Epithelial cell of proximal tubule (primary cell): ENCODE measurements around the gene NPIPA8. TPM values are rescaled to one million over a fixed set of nuclear protein-coding genes. Genes with fewer than 3 reads are reported as not detected.
"Not testable (repeated sequence)": the region's sequence is repeated elsewhere in the genome, so short reads cannot be mapped to it uniquely, and the experiment has no call there.

Experiments used
- DNase-seq: peaks from one replicate; pipeline ENCODE4 v3.0.0-alpha.2; 2011; ENCODE audit warnings: low read depth
- H3K4me3 ChIP-seq: 2 replicates; pipeline ENCODE4 v1.5.1; 2011; ENCODE audit warnings: low read depth, mild to moderate bottlenecking, low read length
- total RNA-seq: library from RNA; depleted of rRNA; stranded (reverse); fragments of >200 nt; gene quantifications from 2 replicates; pipeline ENCODE4 v1.2.3, GENCODE V29; 2015

NPIPA8 gene
- not detected in 2 replicates for total RNA-seq

DNA sequence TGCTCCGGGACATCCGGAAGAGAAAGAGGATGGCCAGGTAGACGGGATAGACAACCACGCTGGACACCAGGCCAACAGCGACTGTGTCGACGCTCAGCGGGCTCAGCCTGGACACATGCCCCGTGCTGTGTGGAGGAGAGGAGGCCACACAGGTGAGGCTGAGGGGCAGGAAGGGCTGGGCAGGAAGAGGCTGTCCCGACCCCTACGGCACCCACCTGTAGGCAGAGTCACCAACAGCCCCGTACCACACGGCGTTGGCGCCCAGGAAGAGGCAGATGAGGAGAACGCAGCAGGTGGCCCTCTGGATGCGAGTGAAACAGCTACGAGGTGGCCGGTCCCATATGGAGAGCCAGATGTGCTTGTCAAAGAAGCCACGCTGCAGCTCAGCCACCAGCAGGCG, at the start of gene NPIPA8:
Gene NPIPA8, minus strand, starts transcription at position 101 of the 400 bp plus-strand sequence. CDS start 4,074 bp downstream, outside the sequence.
- H3K4me3 ChIP-seq, DNase-seq: not testable (repeated sequence)

DNA sequence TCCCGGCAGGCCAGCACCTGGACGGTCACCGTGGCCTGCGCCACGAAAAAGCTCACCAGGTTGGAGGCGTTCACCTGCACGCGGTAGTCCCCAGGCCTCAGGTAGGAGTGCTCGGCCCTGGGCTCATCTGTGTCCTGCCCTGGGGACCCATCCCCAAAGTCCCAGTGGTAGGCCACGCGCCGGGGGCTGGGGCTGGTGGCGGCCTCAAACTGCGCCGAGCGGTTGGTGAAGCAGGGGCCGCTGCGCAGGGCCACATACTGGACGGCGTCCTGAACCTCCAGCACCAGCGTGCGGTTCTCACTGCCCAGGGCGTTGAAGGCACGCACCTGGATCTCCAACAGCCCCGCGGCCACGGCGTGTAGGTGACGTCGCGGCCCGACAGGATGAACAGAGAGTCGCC, 48.7 kb upstream of the NPIPA8 start:
- DNase-seq, H3K4me3 ChIP-seq: not testable (repeated sequence)

DNA sequence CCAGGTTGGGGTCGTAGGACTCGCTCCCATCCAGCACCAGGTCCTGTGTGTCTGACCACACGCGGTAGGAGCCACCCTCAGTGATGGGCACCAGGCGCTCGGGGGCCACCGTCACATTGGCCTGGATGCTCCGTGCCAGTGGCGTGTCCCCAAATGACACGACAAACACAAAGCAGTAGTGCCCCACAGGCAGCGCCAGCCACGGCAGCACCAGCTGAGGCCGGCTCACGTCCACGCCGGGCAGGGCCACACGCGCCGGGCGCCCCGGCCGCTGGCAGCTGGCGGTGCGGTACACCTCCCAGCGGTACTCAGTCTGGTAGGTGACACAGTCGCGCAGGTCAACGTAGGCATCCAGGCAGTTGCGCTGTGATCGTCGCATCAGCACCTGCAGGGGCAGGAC, 48.3 kb upstream of the NPIPA8 start:
- DNase-seq, H3K4me3 ChIP-seq: not testable (repeated sequence)

DNA sequence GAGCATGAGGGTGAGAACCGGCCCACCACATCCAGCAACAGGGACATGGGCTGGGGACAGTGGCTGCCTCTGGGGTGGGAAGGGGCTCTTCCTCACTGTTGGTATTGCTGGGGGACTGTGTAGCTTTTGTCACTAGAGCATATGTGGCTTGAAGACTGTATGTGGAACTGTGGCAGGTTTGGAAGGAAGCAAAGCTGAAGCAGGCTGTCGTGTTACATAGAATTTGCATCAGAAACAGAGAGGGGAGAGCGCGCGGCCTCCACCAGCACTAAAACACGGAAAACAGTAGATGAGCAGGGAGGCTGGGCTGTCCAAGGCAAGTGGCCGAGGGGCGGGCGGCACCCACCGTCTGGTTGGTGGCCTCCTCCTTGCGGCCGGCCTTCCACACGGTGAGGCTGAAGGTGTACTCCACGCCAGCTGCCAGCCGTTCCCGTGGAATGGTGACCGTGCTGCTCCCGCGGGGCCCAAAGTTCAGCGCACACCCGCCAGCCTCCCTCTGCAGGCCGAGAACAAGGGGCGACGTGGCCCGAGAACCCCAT, 47.6 kb upstream of the NPIPA8 start:
- DNase-seq, H3K4me3 ChIP-seq: not testable (repeated sequence)

DNA sequence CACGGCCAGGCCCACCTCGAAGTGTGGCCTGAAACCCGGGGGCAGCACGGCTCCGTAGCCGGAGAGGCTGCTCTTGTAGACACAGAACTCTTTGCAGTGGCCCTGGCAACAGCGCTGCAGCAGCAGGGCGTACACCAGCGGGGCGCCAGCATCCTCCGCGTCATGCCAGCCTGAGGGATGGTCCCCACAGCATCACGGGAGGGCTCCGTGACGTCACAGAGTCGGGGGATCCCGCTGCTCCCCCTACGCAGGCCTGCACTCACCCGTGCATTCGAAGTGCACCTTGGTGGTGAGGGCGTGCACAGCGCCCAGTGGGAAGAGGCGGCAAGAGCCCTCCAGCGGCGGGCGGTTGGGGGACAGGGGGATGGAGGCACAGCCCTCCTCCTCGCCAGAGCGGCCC, 46.2 kb upstream of the NPIPA8 start:
- not testable (repeated sequence) for DNase-seq, H3K4me3 ChIP-seq

DNA sequence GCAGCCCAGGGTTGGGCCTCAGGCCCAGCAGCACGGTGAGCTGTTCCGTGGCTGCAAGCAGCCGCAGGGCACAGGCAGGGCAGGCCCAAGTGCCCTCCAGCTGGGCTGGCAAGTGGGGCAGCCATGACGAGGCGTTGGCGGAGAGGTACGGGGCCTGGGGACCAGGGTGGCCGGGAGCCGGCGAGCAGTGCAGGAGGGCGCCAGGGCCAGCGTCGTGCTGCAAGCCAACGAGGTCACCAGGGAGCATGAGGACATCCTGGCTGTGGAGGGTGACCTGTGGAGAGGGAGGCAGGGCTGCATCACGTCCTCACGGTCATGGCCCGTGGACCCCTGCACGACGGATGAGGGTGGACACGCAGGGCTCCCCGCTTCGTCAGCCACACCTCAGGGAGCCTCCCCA, 11.2 kb upstream of the NPIPA8 start:
- DNase-seq, H3K4me3 ChIP-seq: not testable (repeated sequence)

DNA sequence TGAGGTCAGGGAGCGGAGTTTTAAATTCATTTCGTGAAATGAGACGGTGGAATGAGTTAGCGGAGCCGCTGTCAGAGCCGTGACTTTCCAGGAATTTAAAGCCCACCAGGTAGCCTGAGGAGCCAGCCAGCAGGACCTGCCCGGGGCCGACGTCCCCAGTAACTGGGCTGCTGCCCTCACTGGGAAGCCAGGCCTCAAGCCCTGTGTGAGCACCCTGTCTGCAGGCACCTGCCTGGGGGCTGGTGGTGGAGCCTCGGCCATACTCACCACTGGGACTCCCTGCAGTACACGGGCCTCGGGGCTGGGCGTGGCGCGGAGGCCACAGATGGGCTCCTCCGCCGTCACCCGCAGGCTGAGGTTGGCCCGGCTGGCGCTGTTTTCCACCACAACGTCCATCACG, 10.5 kb upstream of the NPIPA8 start:
- DNase-seq, H3K4me3 ChIP-seq: not testable (repeated sequence)

DNA sequence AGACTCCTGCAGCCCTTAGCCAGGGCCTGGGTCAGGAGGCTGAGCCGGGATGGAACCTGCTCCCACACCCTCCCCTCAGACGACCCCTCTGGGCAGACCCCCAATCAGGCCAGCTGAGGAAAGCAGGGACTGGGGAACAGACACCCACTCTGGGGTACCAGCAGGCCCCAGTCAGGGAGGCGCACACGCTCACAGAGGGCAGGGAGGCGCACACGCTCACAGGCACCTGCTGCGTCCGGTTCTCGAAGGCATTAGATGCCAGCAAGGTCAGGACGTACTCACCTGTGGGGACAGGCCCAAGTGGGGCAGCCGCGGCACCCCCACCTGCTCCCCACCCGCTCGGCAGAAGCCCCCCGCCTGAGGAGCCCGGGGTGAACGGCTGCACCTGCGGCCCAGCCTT, 8.1 kb upstream of the NPIPA8 start:
- H3K4me3 ChIP-seq, DNase-seq: not testable (repeated sequence)

DNA sequence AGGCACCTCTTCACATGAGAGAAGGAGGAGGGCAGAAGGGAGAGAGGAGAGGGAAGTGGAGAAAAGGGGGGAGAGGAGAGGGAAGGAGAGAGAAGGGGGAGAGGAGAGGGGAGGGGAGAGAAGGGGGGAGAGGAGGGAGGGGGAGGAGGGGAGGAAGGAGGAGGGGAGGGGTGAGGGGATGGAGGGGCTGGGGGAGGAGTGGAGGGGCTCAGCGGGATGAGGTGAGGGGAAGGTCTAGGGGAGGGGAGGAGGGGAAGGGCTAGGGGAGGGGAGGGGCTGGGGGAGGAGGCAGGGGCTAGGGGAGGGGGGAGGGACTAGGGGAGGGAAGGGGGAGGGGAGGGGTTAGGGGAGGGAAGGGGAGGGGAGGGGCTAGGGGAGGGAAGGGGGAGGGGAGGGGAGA, 5.5 kb upstream of the NPIPA8 start:
- H3K4me3 ChIP-seq, DNase-seq: not testable (repeated sequence)

DNA sequence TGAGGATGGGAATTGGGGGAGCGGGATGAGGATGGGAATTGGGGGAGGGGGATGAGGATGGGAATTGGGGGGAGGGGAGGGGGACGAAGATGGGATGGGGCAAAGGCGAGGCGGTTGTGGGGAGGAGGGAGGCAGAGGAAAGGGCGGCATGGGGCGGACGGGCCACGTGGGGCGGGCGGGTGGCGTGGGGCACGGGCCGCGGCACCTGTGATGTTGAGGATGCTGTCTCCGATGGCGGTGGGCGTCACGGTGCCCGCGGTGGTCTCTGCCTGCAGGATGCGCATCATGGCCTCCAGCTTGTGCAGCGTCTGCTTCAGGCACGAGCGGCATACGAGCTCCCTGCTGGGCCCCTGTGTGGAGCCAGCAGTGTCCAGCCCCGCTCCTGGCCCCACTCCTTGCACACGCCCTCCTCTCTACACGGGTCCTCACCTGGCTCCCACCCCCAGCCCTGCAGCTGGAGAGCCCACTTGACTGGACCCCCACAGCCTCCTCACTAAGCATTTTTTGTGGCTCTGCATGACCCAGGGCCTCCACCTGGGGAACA, 5.0 kb upstream of the NPIPA8 start:
- H3K4me3 ChIP-seq, DNase-seq: not testable (repeated sequence)

DNA sequence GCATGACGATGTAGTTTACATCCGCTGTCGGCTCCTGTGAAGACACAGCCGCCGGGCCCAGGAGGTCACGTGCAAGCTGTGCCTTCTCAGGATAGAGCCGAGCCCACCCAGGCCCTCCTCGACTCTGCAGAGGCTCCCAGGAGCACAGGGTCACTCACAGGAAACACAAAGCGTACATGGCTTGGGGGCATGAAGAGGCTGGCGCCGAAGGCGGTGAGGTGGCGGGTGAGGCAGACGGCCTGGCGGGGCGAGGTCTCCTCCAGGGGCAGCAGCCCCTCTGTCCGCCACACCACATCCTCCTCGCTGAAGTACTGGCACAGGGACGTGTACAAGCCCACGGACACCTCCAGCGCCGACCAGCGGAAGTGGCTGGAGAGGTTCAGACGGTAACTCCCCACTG, 2.7 kb upstream of the NPIPA8 start:
- not testable (repeated sequence) for DNase-seq, H3K4me3 ChIP-seq

DNA sequence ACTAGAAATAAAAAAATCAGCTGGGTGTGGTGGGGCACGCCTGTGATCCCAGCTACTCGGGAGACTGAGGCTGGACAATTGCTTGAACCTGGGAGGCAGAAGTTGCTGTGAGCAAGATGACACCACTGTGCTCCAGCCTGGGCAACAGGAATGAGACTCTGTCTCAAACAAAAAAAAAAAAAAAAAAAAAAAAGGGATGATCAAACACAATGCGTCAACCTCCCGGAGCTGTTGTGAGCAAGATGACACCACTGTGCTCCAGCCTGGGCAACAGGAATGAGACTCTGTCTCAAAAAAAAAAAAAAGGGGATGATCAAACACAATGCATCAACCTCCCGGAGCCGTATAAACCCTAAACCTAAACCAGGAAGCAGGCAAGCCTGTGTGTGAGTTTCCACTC, 24.7 kb downstream of the NPIPA8 start:
- H3K4me3 ChIP-seq, DNase-seq: not testable (repeated sequence)

DNA sequence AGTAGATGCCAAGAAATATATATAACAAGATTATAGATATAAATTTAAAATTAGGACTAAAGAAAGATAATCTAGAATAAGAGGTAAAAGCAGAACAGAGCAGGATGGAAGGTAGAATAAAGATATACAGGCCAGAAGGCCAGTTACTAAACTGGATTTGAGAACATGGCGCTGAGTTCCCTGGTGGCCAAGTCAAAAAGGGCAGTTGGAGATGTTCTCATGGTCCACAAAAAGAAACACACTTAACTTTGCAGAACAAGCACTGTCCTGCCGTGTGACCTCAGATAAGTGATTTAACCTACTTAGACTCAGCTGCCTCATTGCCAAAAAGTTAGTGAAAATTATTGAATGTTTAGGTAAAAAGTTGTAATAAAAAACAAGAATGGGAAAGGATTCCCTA, 27.4 kb downstream of the NPIPA8 start:
- not testable (repeated sequence) for H3K4me3 ChIP-seq, DNase-seq

DNA sequence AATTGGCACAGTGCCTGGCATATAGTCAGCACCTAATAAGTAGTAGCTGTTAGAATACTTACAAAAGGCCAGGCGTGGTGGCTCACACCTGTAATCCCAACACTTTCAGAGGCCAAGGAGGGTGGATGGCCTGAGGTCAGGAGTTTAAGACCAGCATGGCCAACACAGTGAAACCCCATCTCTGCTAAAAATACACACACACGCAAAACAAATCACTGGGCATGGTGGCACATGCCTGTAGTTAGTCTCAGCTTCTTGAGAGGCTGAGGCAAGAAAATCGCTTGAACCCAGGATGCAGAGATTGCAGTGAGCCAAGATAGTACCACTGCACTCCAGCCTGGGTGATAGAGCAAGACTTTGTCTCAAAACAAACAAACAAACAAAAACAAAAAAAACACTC, 29.3 kb downstream of the NPIPA8 start:
- not testable (repeated sequence) for DNase-seq, H3K4me3 ChIP-seq

DNA sequence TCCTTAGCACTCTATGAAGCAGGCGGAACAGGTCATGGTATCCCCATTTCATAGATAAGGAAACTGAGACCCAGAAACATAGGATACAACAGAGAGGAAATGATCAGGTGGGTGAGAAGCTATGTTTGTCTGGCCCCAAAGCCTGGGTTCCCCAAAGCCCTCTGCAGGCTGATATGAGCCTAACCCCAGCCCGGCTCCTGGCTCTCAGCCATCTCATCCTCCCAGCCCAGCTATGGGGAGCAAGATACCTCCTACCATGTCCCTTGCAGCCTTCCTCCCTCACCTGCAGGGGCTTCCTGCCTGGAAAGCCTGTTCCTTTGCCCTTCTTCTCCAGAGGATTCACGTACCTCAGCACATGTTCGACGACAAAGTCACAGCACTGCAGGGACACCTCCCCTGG, 30.5 kb downstream of the NPIPA8 start:
- not testable (repeated sequence) for H3K4me3 ChIP-seq, DNase-seq

DNA sequence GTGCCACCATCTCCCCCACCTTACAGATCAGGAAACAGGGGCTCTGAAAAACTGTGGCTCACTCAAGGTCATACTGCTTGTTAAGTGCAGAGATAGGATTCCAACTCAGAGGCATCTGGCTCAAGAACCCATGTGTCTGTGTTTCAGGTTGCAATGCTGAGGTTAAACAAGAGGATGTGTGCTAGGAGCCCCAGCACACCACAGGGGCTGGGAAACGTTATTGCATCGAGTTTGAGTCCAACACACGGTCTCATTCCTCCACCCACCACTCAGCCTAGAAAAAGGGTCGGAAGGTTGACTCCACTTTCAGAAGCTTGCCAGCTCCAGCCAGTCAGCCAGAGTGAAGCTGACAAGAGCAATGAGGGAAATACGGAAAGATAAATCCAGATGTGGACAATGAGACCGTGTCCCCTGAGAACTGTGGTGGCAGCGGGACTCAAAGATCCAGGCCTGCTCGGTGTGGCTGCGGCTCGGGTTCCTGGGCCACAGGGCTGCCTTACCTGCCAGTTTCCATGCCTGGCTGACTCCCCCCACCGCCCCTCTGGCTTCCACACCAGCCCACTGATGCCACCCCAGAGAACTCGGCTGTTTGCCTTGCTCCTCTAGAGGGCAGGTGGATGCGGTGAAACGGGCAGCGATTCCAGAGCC, 33.4 kb downstream of the NPIPA8 start:
- not testable (repeated sequence) for H3K4me3 ChIP-seq, DNase-seq

DNA sequence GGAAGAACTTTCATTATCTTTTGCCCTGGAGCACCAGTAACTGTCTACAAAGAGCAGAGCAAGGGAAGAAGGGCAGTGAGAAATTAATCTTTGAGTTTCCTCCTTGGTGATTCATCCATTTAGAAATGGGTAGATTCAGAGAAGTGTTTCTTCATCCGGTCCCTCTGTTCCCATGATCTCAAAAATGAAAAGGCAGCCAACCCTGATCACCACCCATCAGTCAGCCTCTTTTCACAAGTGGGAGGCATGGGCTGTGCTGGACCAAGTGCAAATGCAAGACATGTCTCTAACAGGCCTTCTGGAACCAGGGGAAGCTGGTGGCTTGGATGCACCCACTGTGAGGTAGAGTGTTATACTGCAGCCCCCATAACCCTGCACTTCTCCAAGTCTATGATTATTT, 38.8 kb downstream of the NPIPA8 start:
- H3K4me3 ChIP-seq, DNase-seq: not testable (repeated sequence)

DNA sequence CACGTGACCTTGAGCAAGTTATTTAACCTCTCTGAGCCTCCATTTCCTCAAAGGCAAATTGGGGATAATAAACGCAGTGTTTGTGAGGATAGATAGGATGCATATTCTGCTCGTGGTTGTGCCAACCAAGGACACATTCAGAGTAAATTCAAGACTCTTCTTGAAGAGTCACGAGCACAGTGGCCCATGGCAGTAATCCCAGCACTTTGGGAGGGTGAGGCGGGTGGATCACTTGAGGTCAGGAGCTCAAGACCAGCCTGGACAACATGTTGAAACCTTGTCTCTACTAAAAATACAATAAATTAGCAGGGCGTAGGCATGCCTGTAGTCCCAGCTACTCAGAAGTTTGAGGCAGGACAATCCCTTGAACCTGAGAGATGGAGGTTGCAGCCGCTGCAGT, 39.6 kb downstream of the NPIPA8 start:
- not testable (repeated sequence) for DNase-seq, H3K4me3 ChIP-seq

DNA sequence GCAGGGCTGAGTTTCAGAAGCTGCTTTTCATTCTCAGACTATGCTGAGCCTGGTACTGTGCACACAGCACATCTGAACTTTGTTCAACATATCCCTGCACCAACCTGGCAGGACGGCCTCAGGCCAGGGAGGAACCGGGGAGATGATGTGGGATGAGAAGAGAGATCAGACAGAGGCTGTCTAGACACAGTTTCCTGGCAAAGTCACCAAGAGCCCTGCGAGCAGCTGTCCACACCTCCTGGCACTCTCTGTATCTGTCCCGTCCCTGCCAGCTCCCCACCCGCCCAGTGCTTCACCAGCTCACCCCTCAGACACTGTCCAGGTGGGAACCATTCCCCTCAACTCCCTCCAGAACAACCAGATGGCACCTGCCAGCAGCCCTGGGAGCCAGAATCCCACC, 42.2 kb downstream of the NPIPA8 start:
- DNase-seq, H3K4me3 ChIP-seq: not testable (repeated sequence)

DNA sequence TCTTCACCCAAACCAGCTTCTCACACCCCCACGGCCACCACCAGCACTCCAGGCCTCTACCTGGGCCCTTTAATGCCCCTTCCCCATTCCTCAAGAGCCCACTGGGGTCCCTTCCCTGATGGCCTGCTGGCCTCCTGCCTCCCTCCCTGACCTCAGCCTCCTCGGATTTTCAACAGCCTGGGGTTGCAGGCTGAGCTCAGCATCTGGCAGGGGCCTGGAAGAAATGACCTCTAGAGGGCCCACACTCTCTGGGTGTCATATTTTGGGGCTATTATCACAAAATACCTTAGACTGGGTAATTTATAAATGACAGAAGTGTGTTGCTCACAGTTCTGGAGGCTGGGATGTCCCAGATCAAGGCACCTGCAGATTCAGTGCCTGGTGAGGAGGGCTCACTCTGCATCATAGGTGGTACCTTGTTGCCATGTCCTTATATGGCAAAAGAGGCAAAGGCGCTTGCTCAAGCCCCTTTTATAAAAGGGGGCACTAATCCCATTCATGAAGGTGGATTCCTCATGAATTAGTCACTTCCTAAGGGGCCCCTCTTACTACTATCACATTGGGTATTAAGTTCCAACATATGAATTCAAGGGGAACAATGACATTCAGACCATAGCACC, 43.1 kb downstream of the NPIPA8 start:
- not testable (repeated sequence) for H3K4me3 ChIP-seq, DNase-seq
